ENCODE measurements around the gene LCT.
A peak's percentile ranks its signal among the peaks of the same experiment; 100 is the strongest.
"Not testable (repeated sequence)": the region's sequence is repeated elsewhere in the genome, so short reads cannot be mapped to it uniquely, and the experiment has no call there.

The LCT gene

GRCh38 chr2:135836596-135837270 lies at the start of gene LCT:
LCT (minus strand) TSS chr2:135837184; CDS start chr2:135837169, 15 bp downstream.
- no peak within 1 kb of the TSS for H3K4me3 ChIP-seq (ENCODE audit: low read depth, low read length)
- DNase-seq (ENCODE audit: low read depth), result no peak
- TF ChIP-seq CTCF (IDR thresholded peaks at IDR 0.05; ENCODE audit: insufficient read depth, low read depth, low read length, missing control alignments), result no peak

GRCh38 chr2:135885709-135886108 lies 48.7 kb upstream of the LCT start:
- no peak overlapping the region for H3K4me3 ChIP-seq (ENCODE audit: low read depth, low read length)
- TF ChIP-seq CTCF (IDR thresholded peaks at IDR 0.05; ENCODE audit: insufficient read depth, low read depth, low read length, missing control alignments), result no peak
- DNase-seq (ENCODE audit: low read depth), result no peak

GRCh38 chr2:135882415-135882814 lies 45.4 kb upstream of the LCT start:
- DNase-seq (ENCODE audit: low read depth), result no peak
- TF ChIP-seq CTCF (IDR thresholded peaks at IDR 0.05; ENCODE audit: insufficient read depth, low read depth, low read length, missing control alignments), result no peak
- no peak overlapping the region for H3K4me3 ChIP-seq (ENCODE audit: low read depth, low read length)

GRCh38 chr2:135876770-135877169 lies 39.8 kb upstream of the LCT start:
- DNase-seq (ENCODE audit: low read depth), result not testable (repeated sequence)
- H3K4me3 ChIP-seq (ENCODE audit: low read depth, low read length), result peak overlapping the region; percentile 59

- peak; percentile 100 for DNase-seq (ENCODE audit: low read depth)
- H3K4me3 ChIP-seq (ENCODE audit: low read depth, low read length), result peak within 1 kb of the TSS; percentile 64
- TF ChIP-seq CTCF (IDR thresholded peaks at IDR 0.05; ENCODE audit: insufficient read depth, low read depth, low read length, missing control alignments), result no peak
These were observed 39.2 kb upstream of the LCT start, which contains the start of gene MCM6 for GRCh38 chr2:135876066-135876711. MCM6 (minus strand) TSS chr2:135876443; CDS start chr2:135876365, 78 bp downstream.

GRCh38 chr2:135875491-135876065 lies 38.6 kb upstream of the LCT start:
- peak overlapping the region; percentile 64 for H3K4me3 ChIP-seq (ENCODE audit: low read depth, low read length)

More at GRCh38 chr2:135875491-135876065, 38.6 kb upstream of the LCT start:
- DNase-seq (ENCODE audit: low read depth), result peak; percentile 77
- no peak for TF ChIP-seq CTCF (IDR thresholded peaks at IDR 0.05; ENCODE audit: insufficient read depth, low read depth, low read length, missing control alignments)

Data from GM12865 (cell line).